WTC11 (cell line): Measurements from ENCODE around the gene PRR15L. TPM values are rescaled to one million over a fixed set of nuclear protein-coding genes. Genes with fewer than 3 reads are reported as not detected.

ENCODE experiments used
- ATAC-seq: fragments of 200-7000 bp; cut with Tn5 transposase; 2 replicates; pipeline ENCODE4 v1.10.0; 2021; ENCODE audit warnings: mild to moderate bottlenecking, moderate library complexity
- CTCF ChIA-PET: fragments of 300-600 bp; sonication (Branson Sonifier 250); formaldehyde crosslinking; loops from one replicate; lab custom pipeline; 2021; ENCODE audit warnings: antibody characterized with exemption; lab: Charles Lee
- POLR2A ChIA-PET: fragments of 350-600 bp; sonication (Branson Sonifier 250); formaldehyde crosslinking; loops from one replicate; lab custom pipeline; 2021; ENCODE audit warnings: antibody characterized with exemption; lab: Charles Lee
- DNase-seq: peaks from one replicate; pipeline ENCODE4 v3.0.0; 2021; ENCODE audit warnings: low spot score
- H3K27ac Mint-ChIP-seq: 2 replicates; pipeline ENCODE4 v1.8.0; 2021; ENCODE audit warnings: mixed read lengths
- H3K27me3 Mint-ChIP-seq: 2 replicates; pipeline ENCODE4 v1.8.0; 2021; ENCODE audit warnings: low read depth, mild to moderate bottlenecking, moderate library complexity, mixed read lengths
- H3K36me3 Mint-ChIP-seq: 2 replicates; pipeline ENCODE4 v1.8.0; 2021; ENCODE audit warnings: mixed read lengths
- H3K4me1 Mint-ChIP-seq: 2 replicates; pipeline ENCODE4 v1.8.0; 2022; ENCODE audit warnings: mixed read lengths
- H3K4me3 Mint-ChIP-seq: 2 replicates; pipeline ENCODE4 v1.8.0; 2021; ENCODE audit warnings: mild to moderate bottlenecking, moderate library complexity, mixed read lengths
- H3K9me3 Mint-ChIP-seq: 2 replicates; pipeline ENCODE4 v1.8.0; 2021; ENCODE audit warnings: mixed read lengths
- CREB1 ChIP-seq: sonication (generic); formaldehyde crosslinking; IDR thresholded peaks from 2 replicates; pipeline ENCODE4 v1.8.0; 2023; ENCODE audit warnings: mild to moderate bottlenecking, missing genetic modification reagents
- ELF4 ChIP-seq: sonication (generic); formaldehyde crosslinking; IDR thresholded peaks from 2 replicates; pipeline ENCODE4 v1.8.1; 2022; ENCODE audit warnings: low read depth, mild to moderate bottlenecking, moderate library complexity, missing genetic modification reagents
- EMX1 ChIP-seq: fragments of 250-450 bp; sonication (Bioruptor Pico); IDR thresholded peaks from 2 replicates; pipeline ENCODE4 v1.8.0; 2021; ENCODE audit warnings: mild to moderate bottlenecking
- PRRX2 ChIP-seq: fragments of 250-450 bp; sonication (Bioruptor Pico); IDR thresholded peaks from 2 replicates; pipeline ENCODE4 v1.8.0; 2021; ENCODE audit warnings: mild to moderate bottlenecking
- SOX15 ChIP-seq: fragments of 250-450 bp; sonication (Bioruptor Pico); IDR thresholded peaks from 2 replicates; pipeline ENCODE4 v1.9.0; 2021; ENCODE audit warnings: mild to moderate bottlenecking
- SP1 ChIP-seq: sonication (generic); formaldehyde crosslinking; conservative IDR thresholded peaks from 2 replicates; pipeline ENCODE4 v1.8.1; 2022; ENCODE audit warnings: missing genetic modification reagents
- ZNF121 ChIP-seq: sonication (generic); formaldehyde crosslinking; IDR thresholded peaks from 2 replicates; pipeline ENCODE4 v1.8.0; 2023; ENCODE audit warnings: missing genetic modification reagents
- ZNF263 ChIP-seq: sonication (generic); formaldehyde crosslinking; IDR thresholded peaks from 2 replicates; pipeline ENCODE4 v1.8.1; 2022; ENCODE audit warnings: low read depth, mild to moderate bottlenecking, moderate library complexity, missing genetic modification reagents
- ZNF317 ChIP-seq: sonication (generic); formaldehyde crosslinking; IDR thresholded peaks from 2 replicates; pipeline ENCODE4 v1.8.1; 2023; ENCODE audit warnings: low read depth, mild to moderate bottlenecking, moderate library complexity, missing genetic modification reagents, borderline replicate concordance
- total RNA-seq: library from RNA; stranded (reverse); gene quantifications from 3 replicates; pipeline ENCODE4 v1.2.3, GENCODE V29; 2021
- TF ChIP-seq, protein P1 (sequence below): sonication (generic); formaldehyde crosslinking; IDR thresholded peaks from 2 replicates; pipeline ENCODE4 v1.8.1; 2023; ENCODE audit warnings: mild to moderate bottlenecking, missing genetic modification reagents, borderline replicate concordance
- TF ChIP-seq, protein P2 (sequence below): sonication (generic); formaldehyde crosslinking; IDR thresholded peaks from 2 replicates; pipeline ENCODE4 v1.8.1; 2023; ENCODE audit warnings: mild to moderate bottlenecking, missing genetic modification reagents
- TF ChIP-seq, protein P3 (sequence below): sonication (generic); formaldehyde crosslinking; IDR thresholded peaks from 2 replicates; pipeline ENCODE4 v1.8.1; 2023; ENCODE audit warnings: mild to moderate bottlenecking, missing genetic modification reagents
- TF ChIP-seq, protein P4 (sequence below): sonication (generic); formaldehyde crosslinking; IDR thresholded peaks from 2 replicates; pipeline ENCODE4 v1.8.1; 2022; ENCODE audit warnings: missing genetic modification reagents, borderline replicate concordance
- TF ChIP-seq, protein P5 (sequence below): sonication (generic); formaldehyde crosslinking; IDR thresholded peaks from 2 replicates; pipeline ENCODE4 v1.8.1; 2023; ENCODE audit warnings: mild to moderate bottlenecking, missing genetic modification reagents, moderate library complexity
- TF ChIP-seq, protein P6 (sequence below): fragments of 250-450 bp; sonication (Bioruptor Pico); conservative IDR thresholded peaks from 2 replicates; pipeline ENCODE4 v1.9.0; 2021; ENCODE audit warnings: mild to moderate bottlenecking

The PRR15L gene
- total RNA-seq, 1 experiment from 2014 or later = 0.59 TPM

DNA sequence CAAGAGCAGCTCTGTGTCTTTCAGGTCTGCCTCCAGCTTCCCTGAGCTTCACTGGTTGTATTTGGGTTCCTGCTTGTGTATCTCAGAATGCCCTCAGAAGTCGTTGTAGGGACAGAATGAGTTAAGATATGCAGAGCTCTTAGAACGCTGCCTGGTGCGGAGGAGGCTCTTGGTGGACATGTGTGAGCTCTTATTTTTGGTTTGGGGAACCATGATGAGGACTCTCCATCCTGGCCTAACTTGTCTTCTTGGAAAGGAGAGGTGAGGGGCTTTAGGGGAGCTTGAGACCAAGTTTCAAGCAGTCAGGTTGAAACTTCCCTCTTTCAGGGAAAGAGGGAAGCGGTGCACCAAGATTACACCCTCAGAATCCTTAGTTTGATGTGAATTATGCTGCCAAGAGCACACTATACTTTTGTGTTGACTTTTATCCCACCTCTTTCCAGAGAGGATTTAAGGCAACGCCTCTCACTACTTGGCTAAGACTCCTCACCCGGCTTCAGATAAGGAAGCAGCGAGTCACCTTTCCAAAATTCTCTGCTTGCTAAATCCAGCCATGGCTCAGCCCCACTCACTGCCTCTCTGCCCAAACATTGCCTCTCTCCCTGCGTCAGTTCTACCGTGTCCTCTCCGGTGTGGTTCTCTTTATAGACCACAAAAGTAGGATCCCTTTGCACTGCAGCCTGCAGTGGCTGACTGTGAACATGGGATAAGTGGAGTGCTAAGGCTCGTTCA, 26.0 kb upstream of the PRR15L start:
- no peak for ATAC-seq
- Mint-ChIP-seq H3K36me3 (peaks cover 23% of the 10 kb centered on the region), H3K4me1 (peaks cover 19% of the 10 kb centered on the region), H3K27ac (no peak overlapping the region)
- POLR2A ChIA-PET = interaction anchor here (0.9 to 1.1 kb wide), 2 partner anchors 29 to 34 kb away, joined by 3 read pairs; no protein-coding TSS in a partner anchor
- CTCF ChIA-PET = interaction anchor here (0.9 to 3.0 kb wide), 5 partner anchors 13 to 37 kb away, joined by 3 to 7 read pairs (median 4); partner anchors contain the start of gene CDK5RAP3
- TF ChIP-seq, protein P1, sequence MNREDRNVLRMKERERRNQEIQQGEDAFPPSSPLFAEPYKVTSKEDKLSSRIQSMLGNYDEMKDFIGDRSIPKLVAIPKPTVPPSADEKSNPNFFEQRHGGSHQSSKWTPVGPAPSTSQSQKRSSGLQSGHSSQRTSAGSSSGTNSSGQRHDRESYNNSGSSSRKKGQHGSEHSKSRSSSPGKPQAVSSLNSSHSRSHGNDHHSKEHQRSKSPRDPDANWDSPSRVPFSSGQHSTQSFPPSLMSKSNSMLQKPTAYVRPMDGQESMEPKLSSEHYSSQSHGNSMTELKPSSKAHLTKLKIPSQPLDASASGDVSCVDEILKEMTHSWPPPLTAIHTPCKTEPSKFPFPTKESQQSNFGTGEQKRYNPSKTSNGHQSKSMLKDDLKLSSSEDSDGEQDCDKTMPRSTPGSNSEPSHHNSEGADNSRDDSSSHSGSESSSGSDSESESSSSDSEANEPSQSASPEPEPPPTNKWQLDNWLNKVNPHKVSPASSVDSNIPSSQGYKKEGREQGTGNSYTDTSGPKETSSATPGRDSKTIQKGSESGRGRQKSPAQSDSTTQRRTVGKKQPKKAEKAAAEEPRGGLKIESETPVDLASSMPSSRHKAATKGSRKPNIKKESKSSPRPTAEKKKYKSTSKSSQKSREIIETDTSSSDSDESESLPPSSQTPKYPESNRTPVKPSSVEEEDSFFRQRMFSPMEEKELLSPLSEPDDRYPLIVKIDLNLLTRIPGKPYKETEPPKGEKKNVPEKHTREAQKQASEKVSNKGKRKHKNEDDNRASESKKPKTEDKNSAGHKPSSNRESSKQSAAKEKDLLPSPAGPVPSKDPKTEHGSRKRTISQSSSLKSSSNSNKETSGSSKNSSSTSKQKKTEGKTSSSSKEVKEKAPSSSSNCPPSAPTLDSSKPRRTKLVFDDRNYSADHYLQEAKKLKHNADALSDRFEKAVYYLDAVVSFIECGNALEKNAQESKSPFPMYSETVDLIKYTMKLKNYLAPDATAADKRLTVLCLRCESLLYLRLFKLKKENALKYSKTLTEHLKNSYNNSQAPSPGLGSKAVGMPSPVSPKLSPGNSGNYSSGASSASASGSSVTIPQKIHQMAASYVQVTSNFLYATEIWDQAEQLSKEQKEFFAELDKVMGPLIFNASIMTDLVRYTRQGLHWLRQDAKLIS (CRISPR knock-in tag) = no peak
- TF ChIP-seq, protein P2, sequence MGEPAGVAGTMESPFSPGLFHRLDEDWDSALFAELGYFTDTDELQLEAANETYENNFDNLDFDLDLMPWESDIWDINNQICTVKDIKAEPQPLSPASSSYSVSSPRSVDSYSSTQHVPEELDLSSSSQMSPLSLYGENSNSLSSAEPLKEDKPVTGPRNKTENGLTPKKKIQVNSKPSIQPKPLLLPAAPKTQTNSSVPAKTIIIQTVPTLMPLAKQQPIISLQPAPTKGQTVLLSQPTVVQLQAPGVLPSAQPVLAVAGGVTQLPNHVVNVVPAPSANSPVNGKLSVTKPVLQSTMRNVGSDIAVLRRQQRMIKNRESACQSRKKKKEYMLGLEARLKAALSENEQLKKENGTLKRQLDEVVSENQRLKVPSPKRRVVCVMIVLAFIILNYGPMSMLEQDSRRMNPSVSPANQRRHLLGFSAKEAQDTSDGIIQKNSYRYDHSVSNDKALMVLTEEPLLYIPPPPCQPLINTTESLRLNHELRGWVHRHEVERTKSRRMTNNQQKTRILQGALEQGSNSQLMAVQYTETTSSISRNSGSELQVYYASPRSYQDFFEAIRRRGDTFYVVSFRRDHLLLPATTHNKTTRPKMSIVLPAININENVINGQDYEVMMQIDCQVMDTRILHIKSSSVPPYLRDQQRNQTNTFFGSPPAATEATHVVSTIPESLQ (CRISPR knock-in tag) = no peak
- TF ChIP-seq, protein P3, sequence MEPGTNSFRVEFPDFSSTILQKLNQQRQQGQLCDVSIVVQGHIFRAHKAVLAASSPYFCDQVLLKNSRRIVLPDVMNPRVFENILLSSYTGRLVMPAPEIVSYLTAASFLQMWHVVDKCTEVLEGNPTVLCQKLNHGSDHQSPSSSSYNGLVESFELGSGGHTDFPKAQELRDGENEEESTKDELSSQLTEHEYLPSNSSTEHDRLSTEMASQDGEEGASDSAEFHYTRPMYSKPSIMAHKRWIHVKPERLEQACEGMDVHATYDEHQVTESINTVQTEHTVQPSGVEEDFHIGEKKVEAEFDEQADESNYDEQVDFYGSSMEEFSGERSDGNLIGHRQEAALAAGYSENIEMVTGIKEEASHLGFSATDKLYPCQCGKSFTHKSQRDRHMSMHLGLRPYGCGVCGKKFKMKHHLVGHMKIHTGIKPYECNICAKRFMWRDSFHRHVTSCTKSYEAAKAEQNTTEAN (CRISPR knock-in tag) = no peak
- TF ChIP-seq SOX15 (CRISPR knock-in tag) = no peak
- TF ChIP-seq PRRX2 (CRISPR knock-in tag) = no peak
- no peak for TF ChIP-seq CREB1 (CRISPR knock-in tag)
- TF ChIP-seq, protein P4, sequence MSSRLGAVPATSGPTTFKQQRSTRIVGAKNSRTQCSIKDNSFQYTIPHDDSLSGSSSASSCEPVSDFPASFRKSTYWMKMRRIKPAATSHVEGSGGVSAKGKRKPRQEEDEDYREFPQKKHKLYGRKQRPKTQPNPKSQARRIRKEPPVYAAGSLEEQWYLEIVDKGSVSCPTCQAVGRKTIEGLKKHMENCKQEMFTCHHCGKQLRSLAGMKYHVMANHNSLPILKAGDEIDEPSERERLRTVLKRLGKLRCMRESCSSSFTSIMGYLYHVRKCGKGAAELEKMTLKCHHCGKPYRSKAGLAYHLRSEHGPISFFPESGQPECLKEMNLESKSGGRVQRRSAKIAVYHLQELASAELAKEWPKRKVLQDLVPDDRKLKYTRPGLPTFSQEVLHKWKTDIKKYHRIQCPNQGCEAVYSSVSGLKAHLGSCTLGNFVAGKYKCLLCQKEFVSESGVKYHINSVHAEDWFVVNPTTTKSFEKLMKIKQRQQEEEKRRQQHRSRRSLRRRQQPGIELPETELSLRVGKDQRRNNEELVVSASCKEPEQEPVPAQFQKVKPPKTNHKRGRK (CRISPR knock-in tag) = no peak
- no peak for TF ChIP-seq SP1 (CRISPR knock-in tag)
- no peak for TF ChIP-seq ELF4 (CRISPR knock-in tag)
- TF ChIP-seq EMX1 (CRISPR knock-in tag) = no peak
- TF ChIP-seq ZNF263 (CRISPR knock-in tag) = no peak
- no peak for TF ChIP-seq ZNF317 (CRISPR knock-in tag)
- TF ChIP-seq, protein P5, sequence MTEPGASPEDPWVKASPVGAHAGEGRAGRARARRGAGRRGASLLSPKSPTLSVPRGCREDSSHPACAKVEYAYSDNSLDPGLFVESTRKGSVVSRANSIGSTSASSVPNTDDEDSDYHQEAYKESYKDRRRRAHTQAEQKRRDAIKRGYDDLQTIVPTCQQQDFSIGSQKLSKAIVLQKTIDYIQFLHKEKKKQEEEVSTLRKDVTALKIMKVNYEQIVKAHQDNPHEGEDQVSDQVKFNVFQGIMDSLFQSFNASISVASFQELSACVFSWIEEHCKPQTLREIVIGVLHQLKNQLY (CRISPR knock-in tag) = no peak
- TF ChIP-seq ZNF121 (CRISPR knock-in tag) = no peak
- TF ChIP-seq, protein P6, sequence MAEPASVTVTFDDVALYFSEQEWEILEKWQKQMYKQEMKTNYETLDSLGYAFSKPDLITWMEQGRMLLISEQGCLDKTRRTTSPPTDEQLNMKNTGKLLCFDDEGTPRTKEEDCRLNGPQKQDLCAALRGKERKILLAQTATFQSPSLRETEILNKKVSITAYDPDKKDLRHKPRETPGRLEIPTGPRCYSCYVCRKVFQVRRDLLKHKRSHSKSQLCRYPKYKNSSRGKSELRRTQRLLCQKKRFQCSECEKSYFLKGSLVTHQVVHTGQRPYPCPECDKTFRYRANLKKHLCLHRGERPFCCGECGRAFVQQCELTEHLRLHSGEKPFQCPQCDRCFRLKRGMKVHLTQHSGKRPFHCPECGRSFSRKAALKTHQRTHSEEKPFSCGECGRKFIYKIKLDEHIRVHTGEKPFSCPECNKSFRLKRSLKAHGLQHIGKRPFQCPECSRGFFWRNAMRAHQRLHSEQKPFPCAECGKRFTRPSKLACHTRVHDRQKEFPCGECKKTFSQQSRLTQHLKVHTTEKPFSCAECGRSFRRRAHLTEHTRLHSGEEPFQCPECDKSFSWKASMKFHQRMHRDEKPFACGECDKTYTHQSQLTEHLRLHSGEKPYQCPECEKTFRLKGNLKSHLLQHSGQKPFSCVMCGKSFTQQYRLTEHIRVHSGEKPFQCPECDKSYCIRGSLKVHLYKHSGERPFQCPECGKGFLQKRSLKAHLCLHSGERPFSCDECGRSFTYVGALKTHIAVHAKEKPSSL (CRISPR knock-in tag) = no peak
- TF ChIP-seq, all 79 proteins: peak for 0
- Mint-ChIP-seq H3K27me3 (no peaks in the 10 kb centered on the region), H3K4me3 (no peak overlapping the region), H3K9me3 (no peaks in the 10 kb centered on the region)
- DNase-seq = no peak
